ENCODE results near the gene DCDC1.
A peak's percentile ranks its signal among the peaks of the same experiment; 100 is the strongest.
"Not testable (repeated sequence)": the region's sequence is repeated elsewhere in the genome, so short reads cannot be mapped to it uniquely, and the experiment has no call there.

DCDC1 gene

DNA sequence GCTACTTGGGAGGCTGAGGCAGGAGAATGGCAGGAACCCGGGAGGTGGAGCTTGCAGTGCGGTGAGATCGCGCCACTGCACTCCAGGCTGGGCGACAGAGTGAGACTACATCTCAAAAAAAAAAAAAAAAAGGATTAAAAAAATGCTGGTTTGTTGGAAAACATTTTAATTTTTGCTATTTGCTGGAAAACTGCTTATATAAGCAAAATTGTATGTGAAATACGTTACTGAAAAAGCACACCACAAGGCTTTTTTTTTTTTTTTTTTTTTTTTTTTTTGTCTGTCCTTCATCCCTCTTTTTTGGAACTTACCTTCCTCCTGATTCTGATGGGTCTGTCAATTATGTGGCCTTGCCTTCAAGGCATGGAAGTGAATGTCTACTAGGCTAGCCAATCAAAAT lies 40.8 kb downstream of the DCDC1 start:
- no peak for DNase-seq (ENCODE audit: low read depth)

DNA sequence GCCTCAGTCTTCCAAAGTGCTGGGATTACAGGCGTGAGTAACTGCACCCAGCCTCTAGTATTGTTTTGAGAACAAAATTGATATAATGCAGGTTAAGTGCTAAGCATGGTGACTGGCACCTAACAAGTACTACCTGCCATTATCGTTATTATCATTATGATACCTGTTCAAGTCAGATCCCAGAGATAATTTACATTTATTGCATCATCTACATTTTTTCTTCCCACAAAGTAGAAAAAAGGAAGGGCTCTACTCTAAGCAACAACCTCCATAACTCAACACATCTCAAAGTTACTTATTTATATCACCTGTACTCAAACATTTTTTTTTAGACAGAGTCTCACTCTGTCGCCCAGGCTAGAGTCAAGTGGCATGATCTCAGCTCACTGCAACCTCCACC lies 42.1 kb downstream of the DCDC1 start:
- no peak for DNase-seq (ENCODE audit: low read depth)

DNA sequence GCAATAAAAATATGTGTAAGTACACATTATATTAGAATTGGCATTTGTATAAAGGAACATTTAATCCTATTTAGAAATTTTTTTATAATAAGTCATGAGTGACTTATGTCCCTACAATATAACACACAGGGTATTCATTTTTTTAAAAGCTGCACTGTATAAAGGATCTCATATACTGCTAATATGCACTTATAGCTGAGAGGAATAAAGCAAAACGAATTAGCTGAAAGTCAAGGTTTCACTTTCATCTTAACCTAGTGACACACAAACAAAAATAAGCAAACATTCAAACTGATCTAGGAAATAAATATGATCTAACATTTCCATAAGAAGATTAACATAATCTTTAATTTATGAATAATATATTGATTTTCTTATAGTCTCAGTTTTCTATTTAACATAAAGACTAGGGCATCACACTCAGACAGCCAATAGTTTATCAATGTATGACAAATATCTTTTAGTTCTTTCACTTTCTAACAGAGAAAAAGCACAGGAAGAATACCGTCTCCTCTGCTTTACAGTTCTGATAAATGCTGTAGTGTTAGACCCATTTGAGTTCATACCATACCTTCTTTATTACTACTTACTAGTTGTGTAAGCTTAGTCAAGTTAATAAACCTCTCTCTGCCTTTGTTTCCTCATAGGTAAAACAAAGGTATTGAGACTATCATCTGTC lies 42.9 kb downstream of the DCDC1 start:
- DNase-seq (ENCODE audit: low read depth) = no peak

- peak; percentile 85 for DNase-seq (ENCODE audit: low read depth)
These were observed 44.4 kb downstream of the DCDC1 start for GRCh38 chr11:31325160-31325559.

DNA sequence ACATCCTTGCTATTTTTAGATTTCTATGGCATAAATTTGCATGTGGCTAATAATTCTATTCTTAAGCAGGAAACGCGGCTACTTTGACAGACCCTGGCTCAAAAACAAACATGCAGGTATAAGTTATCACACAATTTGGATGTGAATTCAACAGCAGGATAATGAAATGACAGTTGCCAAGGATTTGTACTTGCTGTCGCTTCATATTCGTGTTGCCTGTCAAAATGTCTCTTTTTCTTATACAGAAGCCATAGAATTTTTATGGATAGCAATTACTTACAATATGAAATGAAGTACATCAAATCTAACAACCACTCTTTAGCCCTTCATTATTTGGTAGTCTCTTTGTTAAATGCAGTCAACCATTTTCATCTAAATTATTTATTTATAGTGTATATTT lies 46.4 kb downstream of the DCDC1 start:
- no peak for DNase-seq (ENCODE audit: low read depth)

GRCh38 chr11:31321494-31321893 lies 48.0 kb downstream of the DCDC1 start:
- DNase-seq (ENCODE audit: low read depth) = not testable (repeated sequence)

DNA sequence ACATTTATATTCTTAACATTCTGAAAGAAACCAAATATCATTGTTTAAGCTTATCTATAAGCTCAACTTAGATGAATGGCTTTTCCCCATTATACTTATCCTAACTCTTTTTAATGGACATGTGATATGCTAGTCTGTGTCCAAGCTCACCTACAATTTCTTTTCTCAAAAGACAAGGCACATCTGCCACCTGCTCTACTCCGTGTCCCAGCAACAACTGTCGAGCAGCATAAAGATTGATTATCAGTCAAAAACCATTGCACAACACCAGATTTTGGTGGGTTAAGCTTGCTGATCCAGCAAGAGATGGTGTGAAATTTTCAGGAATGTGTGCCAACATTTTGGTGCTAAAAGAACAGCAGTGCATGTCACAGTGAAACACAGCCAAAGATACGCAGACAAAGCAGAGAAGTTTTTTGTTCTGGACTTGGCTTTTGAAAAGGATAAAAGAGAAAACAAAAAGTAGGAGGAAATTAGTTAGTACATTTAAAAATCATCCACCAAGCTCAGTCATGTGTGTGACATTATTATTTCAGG lies 65.8 kb downstream of the DCDC1 start:
- no peak for DNase-seq (ENCODE audit: low read depth)

DNA sequence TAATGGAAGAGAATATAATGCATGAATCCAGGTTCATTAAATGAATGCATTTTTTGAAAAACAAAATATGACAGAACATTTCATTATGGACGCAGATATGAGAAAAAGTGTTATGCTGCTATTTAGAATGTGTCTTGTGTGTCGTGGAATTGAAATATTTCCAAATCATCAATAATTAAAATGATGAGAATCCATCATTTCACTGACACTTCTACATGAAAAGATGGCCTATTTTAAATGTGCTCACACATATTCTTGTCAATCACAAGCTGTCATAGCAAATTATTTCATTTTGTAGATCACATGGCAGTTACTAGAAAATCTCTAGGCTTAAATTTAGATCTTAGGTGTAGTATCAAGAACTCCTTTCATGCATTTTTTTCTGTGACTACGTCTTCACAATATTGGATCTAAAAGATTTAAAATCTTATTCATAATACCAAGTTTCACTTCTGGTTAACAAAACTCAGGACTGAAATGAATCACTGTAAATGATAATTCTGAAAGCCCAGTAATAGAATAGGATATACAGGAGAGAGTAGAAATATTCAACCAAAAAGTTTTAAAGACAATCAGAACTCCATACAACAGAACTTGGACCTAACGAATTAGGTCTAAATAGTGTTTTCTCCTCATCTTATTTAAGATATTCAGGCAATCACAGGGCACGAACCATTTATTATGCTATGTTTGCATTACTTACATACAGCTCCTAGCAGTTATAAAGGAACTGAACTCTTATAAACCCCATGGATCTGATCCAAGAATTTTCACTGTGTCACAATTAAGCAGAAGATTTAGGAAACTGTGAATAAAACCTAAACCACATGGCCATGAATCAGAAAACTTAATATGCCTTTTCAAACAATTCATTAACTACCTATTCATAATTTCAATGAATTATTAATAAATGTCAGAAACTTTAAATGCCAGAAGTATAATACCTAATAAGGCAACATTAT lies 67.7 kb downstream of the DCDC1 start:
- no peak for DNase-seq (ENCODE audit: low read depth)

DNA sequence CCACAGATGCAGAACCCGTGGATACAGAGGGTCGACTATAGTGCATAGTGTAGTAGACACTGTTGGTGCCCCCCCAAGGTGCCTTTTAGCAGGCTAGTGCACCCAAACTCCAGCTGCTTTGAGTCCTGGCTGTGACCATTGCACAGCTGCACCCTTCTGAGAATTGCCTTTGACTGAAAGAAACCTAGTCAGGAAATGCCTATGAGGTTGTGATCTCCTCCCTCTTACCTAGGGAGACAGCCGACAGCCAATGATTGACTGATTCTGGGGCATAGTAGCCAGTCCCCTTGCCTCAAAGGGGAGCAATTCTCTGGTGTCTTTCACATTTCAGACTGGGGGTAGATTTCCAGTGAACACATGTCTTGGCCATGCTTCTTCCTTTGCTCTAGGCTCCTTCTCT lies 74.2 kb downstream of the DCDC1 start:
- no peak for DNase-seq (ENCODE audit: low read depth)

- not testable (repeated sequence) for DNase-seq (ENCODE audit: low read depth)
These were observed 96.0 kb downstream of the DCDC1 start for GRCh38 chr11:31273527-31273926.

GRCh38 chr11:31267720-31268119 lies 101.8 kb downstream of the DCDC1 start:
- DNase-seq (ENCODE audit: low read depth) = no peak

DNA sequence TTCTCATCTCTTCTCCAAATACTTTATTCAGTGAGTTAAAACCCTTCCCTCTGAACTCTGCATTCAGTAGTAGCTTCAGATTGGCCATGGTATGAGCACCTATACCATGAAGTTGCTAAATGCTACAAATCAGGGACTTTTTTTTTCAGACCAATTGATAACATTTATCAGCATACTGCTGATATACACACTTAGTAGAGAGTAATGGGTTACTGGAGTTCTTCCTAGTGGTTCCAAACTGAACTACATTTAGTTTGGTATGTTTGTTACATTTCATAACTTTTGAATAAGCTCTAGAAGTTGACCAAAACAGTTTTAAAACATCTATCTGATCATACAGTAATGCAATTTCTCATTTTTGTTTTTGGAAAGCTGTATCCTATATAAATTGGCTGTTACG lies 104.7 kb downstream of the DCDC1 start:
- no peak for DNase-seq (ENCODE audit: low read depth)

DNA sequence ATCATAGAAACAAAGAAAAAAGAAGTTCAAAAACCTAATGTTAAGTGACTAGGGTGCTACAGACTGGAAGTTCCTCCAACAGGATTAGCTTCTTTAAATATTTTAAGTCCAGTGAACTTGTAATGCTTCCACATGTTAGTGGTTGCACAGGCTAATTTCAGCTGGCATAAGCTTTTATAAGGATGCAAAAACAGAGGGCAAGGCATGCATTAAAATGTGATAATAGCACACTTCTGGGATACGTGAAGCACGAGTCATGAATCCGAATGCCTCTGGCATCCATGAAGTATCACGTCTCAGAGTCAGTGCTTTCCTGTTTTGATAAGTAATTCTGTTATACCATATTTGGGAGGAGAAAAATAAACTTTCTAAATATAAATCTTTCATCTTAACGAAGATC lies 106.8 kb downstream of the DCDC1 start:
- peak; percentile 2 for DNase-seq (ENCODE audit: low read depth)

- DNase-seq (ENCODE audit: low read depth) = no peak
These were observed 109.7 kb downstream of the DCDC1 start for GRCh38 chr11:31259797-31260196.

- DNase-seq (ENCODE audit: low read depth) = peak; percentile 35
These were observed 115.1 kb downstream of the DCDC1 start for GRCh38 chr11:31254415-31254814.

- no peak for DNase-seq (ENCODE audit: low read depth)
These were observed 120.8 kb downstream of the DCDC1 start for GRCh38 chr11:31248768-31249167.

- no peak for DNase-seq (ENCODE audit: low read depth)
These were observed 122.2 kb downstream of the DCDC1 start for GRCh38 chr11:31247321-31247720.

DNA sequence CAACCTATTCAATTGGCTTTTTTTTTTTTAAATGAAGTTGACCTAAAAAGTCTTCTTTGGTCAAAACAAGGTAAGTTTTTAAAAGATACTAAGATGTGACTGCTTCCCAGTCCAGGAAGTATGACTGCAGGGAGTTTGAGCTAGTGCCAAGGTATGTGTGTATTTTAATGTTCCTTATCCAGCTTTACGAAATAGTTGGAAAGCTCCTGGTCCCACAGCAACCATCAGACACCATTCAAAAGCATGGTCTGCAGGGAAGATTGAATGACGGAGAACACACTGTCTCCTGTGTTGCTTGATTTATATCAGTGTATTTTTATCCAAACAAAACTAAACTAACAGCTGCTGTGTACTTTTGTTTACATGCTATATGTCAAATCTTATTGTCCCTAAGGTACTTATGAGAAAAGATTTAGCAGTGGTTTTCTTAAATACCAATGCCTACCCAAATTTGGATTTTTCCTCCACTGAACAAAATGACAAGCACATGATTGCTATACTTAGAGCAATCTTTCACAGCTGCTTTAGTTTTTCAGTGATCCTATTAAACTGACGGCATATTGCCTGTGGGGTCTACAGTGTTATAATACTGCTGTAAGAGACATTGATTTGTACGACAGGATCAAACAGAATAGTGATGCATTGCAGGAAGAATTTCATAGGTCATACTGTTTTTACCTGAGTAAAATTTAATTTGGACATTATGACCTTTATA lies 122.9 kb downstream of the DCDC1 start:
- no peak for DNase-seq (ENCODE audit: low read depth)

DNA sequence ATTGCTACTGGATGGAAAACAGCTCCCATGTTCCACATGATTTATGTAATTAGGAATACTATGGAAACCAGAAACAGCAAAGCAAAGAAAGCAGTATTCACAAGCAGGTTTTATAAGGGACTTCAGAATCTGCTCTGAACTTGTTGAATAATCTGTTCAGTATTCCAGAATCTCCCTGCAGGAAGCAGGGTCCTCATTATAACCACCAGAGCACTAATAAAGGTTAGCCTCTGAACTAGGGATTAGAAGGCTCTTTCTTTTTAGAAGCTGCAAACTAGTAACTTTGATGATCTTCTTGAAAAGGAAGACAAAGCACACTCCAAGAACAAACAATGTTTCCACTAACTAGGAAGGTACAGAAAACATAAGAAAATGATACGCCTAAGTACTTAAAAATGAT lies 125.8 kb downstream of the DCDC1 start:
- DNase-seq (ENCODE audit: low read depth) = no peak

- DNase-seq (ENCODE audit: low read depth) = peak; percentile 56
These were observed 129.1 kb downstream of the DCDC1 start for GRCh38 chr11:31240340-31240904.

DNA sequence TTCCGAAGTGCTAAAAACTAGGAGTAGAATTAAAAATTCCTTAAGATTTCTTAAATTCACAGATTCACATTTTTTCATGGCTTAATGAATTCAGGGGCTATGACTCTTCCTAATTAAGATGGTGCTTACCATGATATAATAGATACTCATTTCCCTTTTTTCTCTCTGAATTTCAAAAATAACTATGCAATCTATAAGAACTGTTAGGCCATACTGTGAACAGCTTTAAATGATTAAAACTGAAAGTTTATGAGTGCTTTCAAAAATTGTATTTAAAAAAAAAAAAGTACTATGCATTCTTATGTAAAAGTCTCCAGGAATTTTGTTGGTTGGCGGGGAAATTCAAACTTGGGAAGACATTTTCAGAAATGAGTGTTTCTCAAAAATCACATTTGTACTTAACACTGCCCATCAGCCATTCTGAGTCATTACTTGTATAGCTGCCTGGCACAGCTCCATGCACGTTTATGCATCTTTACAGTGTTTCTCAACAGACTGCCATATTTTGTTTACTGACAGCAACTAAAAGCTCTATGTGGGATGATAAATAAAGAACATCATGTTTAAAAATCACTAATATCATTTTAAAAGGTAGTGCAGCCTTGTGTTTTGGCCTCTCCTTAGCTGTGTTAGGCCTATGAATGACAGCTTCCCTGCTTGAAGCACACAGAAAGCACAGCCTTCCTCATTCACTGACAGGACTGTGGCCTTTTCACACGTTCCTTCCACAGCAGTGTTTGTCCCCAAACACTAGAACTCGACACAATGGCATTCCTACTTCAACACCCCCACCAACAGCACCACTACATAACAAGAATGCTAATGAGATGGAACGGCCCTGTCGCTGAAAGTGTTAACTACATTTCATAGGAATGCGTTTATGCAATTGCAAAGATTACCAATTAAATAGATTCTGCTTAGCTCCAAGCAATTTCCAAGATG lies 131.4 kb downstream of the DCDC1 start:
- peak; percentile 1 for DNase-seq (ENCODE audit: low read depth)
